HCT116 (cell line): ENCODE measurements around the gene TXNDC15. TPM values are rescaled to one million over a fixed set of nuclear protein-coding genes. Genes with fewer than 3 reads are reported as not detected.

ENCODE experiments used
- ATAC-seq: fragments of 200-7000 bp; cut with Tn5 transposase; 2 replicates; pipeline ENCODE4 v1.9.1; 2020; ENCODE audit warnings: mild to moderate bottlenecking, moderate library complexity
- BruUV-seq: library from RNA; stranded (reverse); fragments of 400-500 nt; replicated peaks from 2 replicates; lab custom pipeline; 2021; lab: Mats Ljungman, UMichigan
- CTCF ChIA-PET: fragments of 300-600 bp; sonication (Branson Sonifier 250); formaldehyde crosslinking; loops from one replicate; lab custom pipeline; 2021; ENCODE audit warnings: antibody characterized with exemption; lab: Charles Lee
- POLR2A ChIA-PET: fragments of 300-600, 350-600 bp; sonication (Branson Sonifier 250); formaldehyde crosslinking; loops from one replicate; lab custom pipeline; 2021; ENCODE audit warnings: antibody characterized with exemption; lab: Charles Lee
- RAD21 ChIA-PET, 2 experiments: fragments of 300-600 bp; sonication (Branson Sonifier 250); formaldehyde crosslinking; loops; one replicate each; lab custom pipeline; 2023; ENCODE audit warnings: low total read pairs in 2 of 2; ENCODE audit not compliant: uncharacterized antibody in 2 of 2, unreplicated experiment in 2 of 2, low non-redundant PET in 1 of 2; lab: Charles Lee
- DNase-seq: peaks from one replicate; pipeline ENCODE4 v3.0.0-alpha.2; 2010; ENCODE audit warnings: low read depth, low spot score
- H2AFZ ChIP-seq: fragments of 200-600 bp; shearing (Covaris generic), sonication (generic); 2 replicates; pipeline ENCODE4 v1.6.1; 2017; ENCODE audit warnings: low read depth, mixed run types, mixed read lengths, antibody characterized with exemption, low read length; ENCODE audit not compliant: poor library complexity, severe bottlenecking
- H3K27ac ChIP-seq: 2 replicates; pipeline ENCODE4 v1.5.1; 2012; ENCODE audit warnings: low read depth, low read length
- H3K27me3 ChIP-seq: fragments of 200-600 bp; sonication (generic); 2 replicates; pipeline ENCODE4 v1.6.1; 2016; ENCODE audit warnings: mixed run types, low read length, mixed read lengths; ENCODE audit not compliant: insufficient read depth
- H3K36me3 ChIP-seq, 2 experiments: fragments of 200-500 bp in 1 of 2; fragments of 200-600 bp in 1 of 2; sonication (Bioruptor generic) in 1 of 2; sonication (generic) in 1 of 2; 2 replicates each; pipeline versions ENCODE4 v1.5.1 to v1.6.1; 2014 to 2016; ENCODE audit warnings: low read length in 2 of 2, inconsistent platforms in 1 of 2, mixed read lengths in 1 of 2, mixed run types in 1 of 2; ENCODE audit not compliant: insufficient read depth in 2 of 2, control insufficient read depth in 1 of 2
- H3K4me1 ChIP-seq, 2 experiments: fragments of 200-600 bp in 1 of 2; sonication (generic) in 1 of 2; 2 replicates each; pipeline versions ENCODE4 v1.5.1 to v1.6.1; 2012 to 2017; ENCODE audit warnings: low read length in 2 of 2, inconsistent platforms in 1 of 2, mild to moderate bottlenecking in 1 of 2, mixed read lengths in 1 of 2, mixed run types in 1 of 2, moderate library complexity in 1 of 2; ENCODE audit not compliant: insufficient read depth in 2 of 2, control insufficient read depth in 1 of 2
- H3K4me2 ChIP-seq: fragments of 200-600 bp; sonication (generic); 2 replicates; pipeline ENCODE4 v1.6.1; 2017; ENCODE audit warnings: mixed run types, low read length, mixed read lengths
- H3K4me3 ChIP-seq, 2 experiments: fragments of 200-600 bp in 1 of 2; sonication (generic) in 1 of 2; replicated peaks in 1 of 2; 2 replicates each; pipeline ENCODE4 v1.5.1; 2011 to 2016; ENCODE audit warnings: low read length in 2 of 2, control low read depth in 1 of 2, low read depth in 1 of 2, mild to moderate bottlenecking in 1 of 2, mixed read lengths in 1 of 2, mixed run types in 1 of 2
- H3K79me2 ChIP-seq: fragments of 200-600 bp; sonication (generic); 2 replicates; pipeline ENCODE4 v1.6.1; 2017; ENCODE audit warnings: mild to moderate bottlenecking, mixed run types, low read length, moderate library complexity, mixed read lengths; ENCODE audit not compliant: insufficient read depth
- H3K9ac ChIP-seq: fragments of 200-600 bp; sonication (generic); 2 replicates; pipeline ENCODE4 v1.6.1; 2016; ENCODE audit warnings: low read length, mixed read lengths
- H3K9me2 ChIP-seq: fragments of 200-600 bp; sonication (generic), shearing (Covaris generic); 2 replicates; pipeline ENCODE4 v1.6.1; 2017; ENCODE audit warnings: mixed run types, mild to moderate bottlenecking, moderate library complexity; ENCODE audit not compliant: insufficient read depth
- H3K9me3 ChIP-seq, 2 experiments: fragments of 200-500 bp in 1 of 2; fragments of 200-600 bp in 1 of 2; sonication (Bioruptor generic) in 1 of 2; sonication (generic) in 1 of 2; 2 replicates each; pipeline ENCODE4 v1.6.1; 2014 to 2017; ENCODE audit warnings: low read length in 2 of 2, mixed read lengths in 2 of 2, inconsistent platforms in 1 of 2, low read depth in 1 of 2, mild to moderate bottlenecking in 1 of 2, mixed run types in 1 of 2, moderate library complexity in 1 of 2; ENCODE audit not compliant: control insufficient read depth in 1 of 2, insufficient read depth in 1 of 2
- H4K20me1 ChIP-seq: fragments of 200-600 bp; sonication (generic), shearing (Covaris generic); 2 replicates; pipeline ENCODE4 v1.6.1; 2017; ENCODE audit warnings: mixed run types, mild to moderate bottlenecking, moderate library complexity; ENCODE audit not compliant: insufficient read depth
- ATF3 ChIP-seq: IDR thresholded peaks from 2 replicates; pipeline ENCODE4 v1.6.1; 2012
- CEBPB ChIP-seq: IDR thresholded peaks from 2 replicates; pipeline ENCODE4 v1.6.1; 2012; ENCODE audit warnings: low read depth
- CTCF ChIP-seq, 3 experiments: fragments of 200-600 bp in 1 of 3; sonication (generic) in 1 of 3; IDR thresholded peaks in 2 of 3; conservative IDR thresholded peaks in 1 of 3; 2 replicates each; pipeline ENCODE4 v1.5.1; 2012 to 2017; ENCODE audit warnings: low read depth in 2 of 3, low read length in 2 of 3, antibody characterized with exemption in 1 of 3, borderline replicate concordance in 1 of 3, control low read depth in 1 of 3, mild to moderate bottlenecking in 1 of 3, mixed read lengths in 1 of 3, mixed run types in 1 of 3, moderate library complexity in 1 of 3; ENCODE audit not compliant: insufficient read depth in 1 of 3
- ELF1 ChIP-seq: IDR thresholded peaks from 2 replicates; pipeline ENCODE4 v1.6.1; 2012; ENCODE audit warnings: low read depth, borderline replicate concordance
- EZH2 ChIP-seq: fragments of 200-600 bp; sonication (generic); IDR thresholded peaks from 2 replicates; pipeline ENCODE4 v1.6.1; 2017; ENCODE audit warnings: antibody characterized with exemption, mixed run types
- EZH2phosphoT487 ChIP-seq: fragments of 200-600 bp; IDR thresholded peaks from 2 replicates; pipeline ENCODE4 v1.6.1; 2018; ENCODE audit warnings: antibody characterized with exemption, borderline replicate concordance
- FOSL1 ChIP-seq: IDR thresholded peaks from 2 replicates; pipeline ENCODE4 v1.6.1; 2012; ENCODE audit warnings: low read depth
- JUND ChIP-seq: IDR thresholded peaks from 2 replicates; pipeline ENCODE4 v1.6.1; 2012
- MAX ChIP-seq: IDR thresholded peaks from 2 replicates; pipeline ENCODE4 v1.6.1; 2012
- POLR2A ChIP-seq: IDR thresholded peaks from 2 replicates; pipeline ENCODE4 v1.7.0; 2011; ENCODE audit warnings: borderline replicate concordance; ENCODE audit not compliant: insufficient read depth, insufficient read length; ENCODE audit errors: extremely low read depth
- RAD21 ChIP-seq: IDR thresholded peaks from 2 replicates; pipeline ENCODE4 v1.6.1; 2012; ENCODE audit warnings: low read depth, mild to moderate bottlenecking
- REST ChIP-seq: IDR thresholded peaks from 2 replicates; pipeline ENCODE4 v1.6.1; 2012; ENCODE audit warnings: low read depth
- SIN3A ChIP-seq: IDR thresholded peaks from 2 replicates; pipeline ENCODE4 v1.6.1; 2012; ENCODE audit warnings: low read depth
- SP1 ChIP-seq: IDR thresholded peaks from 2 replicates; pipeline ENCODE4 v1.6.1; 2012; ENCODE audit warnings: low read depth
- SRF ChIP-seq: IDR thresholded peaks from 2 replicates; pipeline ENCODE4 v1.6.1; 2012; ENCODE audit warnings: low read depth
- TCF7L2 ChIP-seq: IDR thresholded peaks from 2 replicates; pipeline ENCODE4 v1.7.0; 2011; ENCODE audit warnings: borderline replicate concordance, inconsistent platforms; ENCODE audit not compliant: insufficient read depth, insufficient read length; ENCODE audit errors: extremely low read depth
- YY1 ChIP-seq: IDR thresholded peaks from 2 replicates; pipeline ENCODE4 v1.6.1; 2011; ENCODE audit warnings: low read length, low read depth, moderate library complexity, mild to moderate bottlenecking; ENCODE audit not compliant: insufficient replicate concordance; ENCODE audit errors: extremely low read depth
- ZFX ChIP-seq: fragments of 450-650 bp; IDR thresholded peaks from 2 replicates; pipeline ENCODE4 v1.6.1; 2017
- ZNF274 ChIP-seq: fragments of 200-500 bp; sonication (Bioruptor generic); IDR thresholded peaks from 2 replicates; pipeline ENCODE4 v1.6.1; 2014; ENCODE audit warnings: mild to moderate bottlenecking, low read depth, low read length, inconsistent platforms
- intact Hi-C: fragments of 100-400 bp; cut with micrococcal nuclease; formaldehyde crosslinking; loops from 2 replicates; pipeline ENCODE4 v1.10.0; 2022
- total RNA-seq: library from RNA; stranded (reverse); gene quantifications from one replicate; pipeline ENCODE4 v1.2.1, GENCODE V29; 2021; ENCODE audit not compliant: unreplicated experiment

The TXNDC15 gene
- total RNA-seq, 1 experiment from 2014 or later = 17.8 TPM

GRCh38 chr5:134905246-134905996, 31.2 kb downstream of the TXNDC15 start:
- H3K27me3 ChIP-seq = no peaks in the 10 kb centered on the region
- TSS peak; percentile 60 for BruUV-seq
- no peaks in the 10 kb centered on the region for H4K20me1 ChIP-seq
- peaks cover 15% of the 10 kb centered on the region for H3K79me2 ChIP-seq
- CTCF ChIA-PET = interaction anchor here (0.9 to 3.2 kb wide), 17 partner anchors 10 to 428 kb away, joined by 3 to 22 read pairs (median 3); partner anchors contain the start of genes C5orf24, CAMLG, PITX1 and TXNDC15
- POLR2A ChIA-PET = interaction anchor here (0.8 to 2.1 kb wide), 9 partner anchors 31 to 358 kb away, joined by 3 to 7 read pairs (median 4); partner anchors contain the start of genes CAMLG, DDX46 and TXNDC15
- H3K4me3 ChIP-seq = peak overlapping the region; percentile 66 to 86
- H3K4me1 ChIP-seq = peaks cover 16 to 33% of the 10 kb centered on the region in 2 experiments
- intact Hi-C loops = loop anchor here (1.0 to 10.0 kb wide), 6 partner anchors 31 to 601 kb away; partner anchors contain the start of genes CAMLG and TXNDC15
- no peak overlapping the region for H2AFZ ChIP-seq
- H3K36me3 ChIP-seq = peaks cover 1 to 6% of the 10 kb centered on the region in 2 experiments; a peak in 2 of 4 replicates
- peak overlapping the region; percentile 97 for H3K9ac ChIP-seq
- peak overlapping the region; percentile 96 for H3K4me2 ChIP-seq
- RAD21 ChIA-PET = interaction anchor here in 1 of 2 experiments (0.6 to 1.0 kb wide), 3 partner anchors 129 to 170 kb away, joined by 3 read pairs; partner anchors contain the start of gene CAMLG
- no peaks in the 10 kb centered on the region for H3K9me3 ChIP-seq
- H3K9me2 ChIP-seq = no peaks in the 10 kb centered on the region
- DNase-seq (peak; percentile 56), ATAC-seq (peak; percentile 48)
- peak overlapping the region; percentile 99 for H3K27ac ChIP-seq
- TF ChIP-seq RAD21 (no peak), POLR2A (peak; percentile 13), YY1 (no peak), FOSL1 (no peak), EZH2 (no peak), ZNF274 (no peak), JUND (no peak), SP1 (no peak), ZFX (peak; percentile 48; the same call in 1 of the 2 replicates), CTCF (IDR thresholded peaks at IDR 0.05 in 2 of 3, conservative IDR thresholded peaks at IDR 0.05 in 1 of 3; ENCODE audit: borderline replicate concordance in 1 of 3, insufficient read depth in 1 of 3, low read depth in 2 of 3, low read length in 2 of 3) (peak in 2 of 3 experiments; percentile 53 to 74; a peak in 4 of 6 replicates), ATF3 (no peak), SRF (no peak), ELF1 (no peak), EZH2phosphoT487 (no peak), MAX (no peak), TCF7L2 (no peak), CEBPB (no peak), SIN3A (no peak), REST (no peak)
